OCI-LY7 (cell line): Measurements from ENCODE around the gene GFAP. TPM values are rescaled to one million over a fixed set of nuclear protein-coding genes. Genes with fewer than 3 reads are reported as not detected.
"Not testable (repeated sequence)": the region's sequence is repeated elsewhere in the genome, so short reads cannot be mapped to it uniquely, and the experiment has no call there.

Experiments used
- BruUV-seq: library from RNA; stranded (reverse); fragments of 400-500 nt; replicated peaks from 2 replicates; lab custom pipeline; 2021; lab: Mats Ljungman, UMichigan
- CTCF ChIA-PET: fragments of 300-600 bp; sonication (Branson Sonifier 250); formaldehyde crosslinking; loops from one replicate; lab custom pipeline; 2022; ENCODE audit warnings: antibody characterized with exemption; ENCODE audit not compliant: unreplicated experiment; lab: Charles Lee
- POLR2A ChIA-PET: fragments of 300-600 bp; sonication (Branson Sonifier 250); formaldehyde crosslinking; loops from one replicate; lab custom pipeline; 2022; ENCODE audit warnings: antibody characterized with exemption; lab: Charles Lee
- DNase-seq: peaks from one replicate; pipeline ENCODE4 v3.0.0-alpha.2; 2015; ENCODE audit warnings: low spot score
- H2AFZ ChIP-seq: fragments of 200-600 bp; sonication (generic), shearing (Covaris generic); 2 replicates; pipeline ENCODE4 v1.6.1; 2014; ENCODE audit warnings: mild to moderate bottlenecking, antibody characterized with exemption, low read length, moderate library complexity
- H3K27ac ChIP-seq: fragments of 200-600 bp; sonication (generic); 2 replicates; pipeline ENCODE4 v1.5.1; 2014; ENCODE audit warnings: mixed run types, low read depth, mild to moderate bottlenecking, moderate library complexity, low read length, inconsistent platforms; ENCODE audit not compliant: poor library complexity, severe bottlenecking
- H3K36me3 ChIP-seq: fragments of 200-600 bp; sonication (generic); 2 replicates; pipeline ENCODE4 v1.6.1; 2014; ENCODE audit warnings: mild to moderate bottlenecking, antibody characterized with exemption, low read length, moderate library complexity, mixed read lengths; ENCODE audit not compliant: insufficient read depth
- H3K4me1 ChIP-seq: fragments of 200-600 bp; sonication (generic); 2 replicates; pipeline ENCODE4 v1.5.1; 2014; ENCODE audit warnings: mild to moderate bottlenecking, low read length; ENCODE audit not compliant: insufficient read depth, poor library complexity, severe bottlenecking
- H3K4me2 ChIP-seq: fragments of 200-600 bp; sonication (generic); 2 replicates; pipeline ENCODE4 v1.6.1; 2014; ENCODE audit warnings: mild to moderate bottlenecking, low read length
- H3K4me3 ChIP-seq: fragments of 200-600 bp; sonication (generic); 2 replicates; pipeline ENCODE4 v1.5.1; 2014; ENCODE audit warnings: mild to moderate bottlenecking, low read depth, low read length; ENCODE audit not compliant: poor library complexity, severe bottlenecking
- H3K79me2 ChIP-seq: fragments of 200-600 bp; sonication (generic); 2 replicates; pipeline ENCODE4 v1.6.1; 2016; ENCODE audit warnings: low read depth, mild to moderate bottlenecking, low read length, moderate library complexity, mixed read lengths; ENCODE audit not compliant: insufficient read depth
- H3K9me2 ChIP-seq: fragments of 200-600 bp; sonication (generic); 2 replicates; pipeline ENCODE4 v1.6.1; 2016; ENCODE audit warnings: mild to moderate bottlenecking, low read length, mixed read lengths; ENCODE audit not compliant: insufficient read depth
- H3K9me3 ChIP-seq: fragments of 200-600 bp; sonication (generic); 2 replicates; pipeline ENCODE4 v1.6.1; 2014; ENCODE audit warnings: mild to moderate bottlenecking, mixed run types, low read length, mixed read lengths
- H4K20me1 ChIP-seq: fragments of 200-600 bp; sonication (generic); 2 replicates; pipeline ENCODE4 v1.6.1; 2014; ENCODE audit warnings: mild to moderate bottlenecking, antibody characterized with exemption, low read length, moderate library complexity, mixed read lengths; ENCODE audit not compliant: insufficient read depth
- CTCF ChIP-seq: fragments of 200-600 bp; sonication (generic); conservative IDR thresholded peaks from 2 replicates; pipeline ENCODE4 v1.5.1; 2014; ENCODE audit warnings: mild to moderate bottlenecking, antibody characterized with exemption, low read length, moderate library complexity, mixed read lengths
- EZH2phosphoT487 ChIP-seq: fragments of 200-600 bp; sonication (generic); IDR thresholded peaks from 2 replicates; pipeline ENCODE4 v1.6.1; 2018; ENCODE audit warnings: low read depth, borderline replicate concordance, mild to moderate bottlenecking, mixed run types, antibody characterized with exemption, low read length, moderate library complexity, mixed read lengths
- intact Hi-C: fragments of 100-400 bp; cut with micrococcal nuclease; formaldehyde crosslinking; loops from one replicate; pipeline ENCODE4 v1.10.0; 2022; ENCODE audit not compliant: unreplicated experiment
- total RNA-seq, 2 experiments: library from RNA; depleted of rRNA in 1 of 2; stranded (reverse); fragments of >200 nt in 1 of 2; shearing (Covaris generic) in 1 of 2; gene quantifications; 2 replicates each; pipeline ENCODE4 v1.2.3, GENCODE V29; 2014 to 2022

Gene GFAP
- total RNA-seq, 2 experiments from 2014 or later = not detected

- peak within 1 kb of the TSS; percentile 82 for H3K4me3 ChIP-seq
- TSS peak; percentile 99 for BruUV-seq
These were observed 32.4 kb upstream of the GFAP start, which contains the start of gene KIF18B for GRCh38 chr17:44947461-44948314. KIF18B (minus strand) TSS chr17:44947773; CDS start chr17:44936344, 11,429 bp downstream.

GRCh38 chr17:44945652-44946051, 30.4 kb upstream of the GFAP start:
- Histone ChIP-seq H3K4me2 (peak overlapping the region; percentile 79), H3K79me2 (peaks cover 68% of the 10 kb centered on the region), H3K36me3 (peaks cover 61% of the 10 kb centered on the region), H3K4me3 (peak overlapping the region; percentile 82), H3K4me1 (peaks cover 37% of the 10 kb centered on the region)
- H2AFZ ChIP-seq, H3K9me2 ChIP-seq, DNase-seq, BruUV-seq, H3K27ac ChIP-seq, H4K20me1 ChIP-seq, H3K9me3 ChIP-seq, CTCF ChIA-PET: not testable (repeated sequence)
- intact Hi-C loops = loop anchor here (2.0 kb wide), 1 partner anchor 47 kb away; the partner anchor contains the start of gene EFTUD2
- POLR2A ChIA-PET = interaction anchor here (0.6 to 1.3 kb wide), 3 partner anchors 22 to 161 kb away, joined by 4 to 5 read pairs (median 4); partner anchors contain the start of gene C1QL1

More at GRCh38 chr17:44947461-44948314, 32.4 kb upstream of the GFAP start, which contains the start of gene KIF18B:
- no peak for TF ChIP-seq EZH2phosphoT487
- TF ChIP-seq CTCF = peak; percentile 56
- DNase-seq = peak; percentile 98
- Histone ChIP-seq H3K9me3 (no peaks in the 10 kb centered on the region), H3K27ac (peak within 1 kb of the TSS; percentile 77), H3K4me2 (peak within 1 kb of the TSS; percentile 79), H3K9me2 (no peaks in the 10 kb centered on the region), H3K36me3 (peaks cover 41% of the 10 kb centered on the region), H2AFZ (peak within 1 kb of the TSS; percentile 47; the same call in 1 of the 2 replicates), H4K20me1 (no peaks in the 10 kb centered on the region), H3K79me2 (peaks cover 47% of the 10 kb centered on the region), H3K4me1 (peaks cover 27% of the 10 kb centered on the region)
- intact Hi-C loops = loop anchor here (2.0 kb wide), 1 partner anchor 49 kb away; the partner anchor contains the start of gene EFTUD2
- ChIA-PET POLR2A (interaction anchor here (0.6 to 0.7 kb wide), 3 partner anchors 72 to 186 kb away, joined by 3 to 6 read pairs (median 4); no protein-coding TSS in a partner anchor), CTCF (no interaction called here)

GRCh38 chr17:44942456-44942855, 27.2 kb upstream of the GFAP start:
- TF ChIP-seq EZH2phosphoT487 (no peak), CTCF (no peak)
- Histone ChIP-seq H3K36me3 (peaks cover 93% of the 10 kb centered on the region), H3K4me1 (peaks cover 30% of the 10 kb centered on the region), H3K4me2 (peak overlapping the region; percentile 24; the same call in 1 of the 2 replicates), H2AFZ (no peak overlapping the region), H3K4me3 (no peak overlapping the region), H3K27ac (no peak overlapping the region), H3K79me2 (peaks cover 100% of the 10 kb centered on the region), H3K9me3 (peaks cover 10% of the 10 kb centered on the region), H3K9me2 (no peaks in the 10 kb centered on the region), H4K20me1 (no peaks in the 10 kb centered on the region)
- intact Hi-C loops = no loop called here
- ChIA-PET POLR2A (no interaction called here), CTCF (no interaction called here)
- no TSS peak for BruUV-seq
- DNase-seq = no peak
